K562 (cell line): Measurements from ENCODE around the gene ENTREP3. TPM values are rescaled to one million over a fixed set of nuclear protein-coding genes. Genes with fewer than 3 reads are reported as not detected.

Source experiments
- ADNP ChIP-seq: fragments of 200-800 bp; sonication (Bioruptor generic); IDR thresholded peaks from 2 replicates; pipeline ENCODE4 v1.6.1; 2016; ENCODE audit warnings: missing genetic modification characterization, missing compliant biosample characterization
- CXXC5 ChIP-seq: fragments of 250-450 bp; sonication (Bioruptor Pico); IDR thresholded peaks from 2 replicates; pipeline ENCODE4 v1.8.0; 2022; ENCODE audit warnings: inconsistent platforms, mild to moderate bottlenecking, moderate library complexity
- ELF1 ChIP-seq: fragments of 200-800 bp; sonication (Bioruptor generic); IDR thresholded peaks from 2 replicates; pipeline ENCODE4 v1.6.1; 2016; ENCODE audit warnings: missing genetic modification characterization, missing compliant biosample characterization
- KHSRP ChIP-seq: fragments of 450-650 bp; IDR thresholded peaks from 2 replicates; pipeline ENCODE4 v1.6.1; 2017
- MXD1 ChIP-seq: fragments of 250-450 bp; sonication (Bioruptor Pico); IDR thresholded peaks from 2 replicates; pipeline ENCODE4 v1.8.0; 2021; ENCODE audit warnings: borderline replicate concordance, mild to moderate bottlenecking, moderate library complexity; ENCODE audit not compliant: poor library complexity, severe bottlenecking
- NR1H2 ChIP-seq: sonication (generic); formaldehyde crosslinking; IDR thresholded peaks from 2 replicates; pipeline ENCODE4 v1.4.0; 2020; ENCODE audit warnings: mild to moderate bottlenecking, missing genetic modification reagents
- POLR2H ChIP-seq: IDR thresholded peaks from 2 replicates; pipeline ENCODE4 v1.6.1; 2016; ENCODE audit warnings: missing genetic modification characterization, low read depth, mild to moderate bottlenecking, control low read depth, missing compliant biosample characterization, moderate library complexity
- PRMT5 ChIP-seq: sonication (generic); formaldehyde crosslinking; IDR thresholded peaks from 2 replicates; pipeline ENCODE4 v1.5.0; 2020; ENCODE audit warnings: missing genetic modification reagents
- SP2 ChIP-seq: IDR thresholded peaks from 2 replicates; pipeline ENCODE4 v1.6.1; 2011; ENCODE audit warnings: mild to moderate bottlenecking, low read depth, low read length, moderate library complexity; ENCODE audit not compliant: poor library complexity, severe bottlenecking; ENCODE audit errors: extremely low read depth
- TCF7 ChIP-seq: sonication (generic); IDR thresholded peaks from 2 replicates; pipeline ENCODE4 v1.6.1; 2016; ENCODE audit warnings: antibody characterized with exemption, borderline replicate concordance
- YBX1 ChIP-seq: fragments of 450-650 bp; IDR thresholded peaks from 2 replicates; pipeline ENCODE4 v1.7.1; 2016; ENCODE audit warnings: mild to moderate bottlenecking
- ZBED1 ChIP-seq: IDR thresholded peaks from 2 replicates; pipeline ENCODE4 v1.6.1; 2014
- ZBTB17 ChIP-seq: fragments of 450-650 bp; formaldehyde crosslinking; IDR thresholded peaks from 2 replicates; pipeline ENCODE4 v1.4.0; 2020; ENCODE audit warnings: mild to moderate bottlenecking
- ZNF121 ChIP-seq: sonication (generic); formaldehyde crosslinking; conservative IDR thresholded peaks from 2 replicates; pipeline ENCODE4 v1.8.0; 2022; ENCODE audit warnings: missing genetic modification reagents
- ZNF143 ChIP-seq: sonication (generic); formaldehyde crosslinking; IDR thresholded peaks from 2 replicates; pipeline ENCODE4 v1.9.0; 2022; ENCODE audit warnings: mild to moderate bottlenecking, missing genetic modification reagents
- ZNF354B ChIP-seq: fragments of 250-450 bp; sonication (Bioruptor Pico); IDR thresholded peaks from 2 replicates; pipeline ENCODE4 v1.4.0; 2020
- ZNF398 ChIP-seq: fragments of 250-450 bp; sonication (Bioruptor Pico); IDR thresholded peaks from 2 replicates; pipeline ENCODE4 v1.8.0; 2021; ENCODE audit warnings: moderate library complexity, mild to moderate bottlenecking, inconsistent platforms
- polyA plus RNA-seq, 8 experiments: library from polyadenylated mRNA; depleted of rRNA in 4 of 8; stranded (reverse) in 5 of 8; unstranded in 3 of 8; fragments of >200 nt; fragmentation: Nextera tagmentation in 2 of 8; fragmentation: Illumina TruSeq in 1 of 8; extraction: Ambion mirVana in 2 of 8; extraction: Trizol in 1 of 8; gene quantifications; 2 replicates each; pipeline versions ENCODE4 v1.2.1 to v1.2.3, GENCODE V29; 2011 to 2014; ENCODE audit warnings: inconsistent platforms in 1 of 8, missing spikeins in 1 of 8
- total RNA-seq, 7 experiments: library from RNA; depleted of rRNA in 6 of 7; stranded (reverse); fragments of >200 nt in 6 of 7; fragmentation: Illumina TruSeq in 2 of 7; extraction: Trizol in 2 of 7; gene quantifications; 2 replicates each; pipeline versions ENCODE4 v1.2.1 to v1.2.3, GENCODE V29; 2011 to 2021; ENCODE audit warnings: low replicate concordance in 1 of 7
- TF ChIP-seq, protein P1 (sequence below), 2 experiments: fragments of 450-650 bp; IDR thresholded peaks; 2 replicates each; pipeline ENCODE4 v1.6.1; 2016; ENCODE audit warnings: mild to moderate bottlenecking in 2 of 2, borderline replicate concordance in 1 of 2, low read depth in 1 of 2, moderate library complexity in 1 of 2

The ENTREP3 gene
- total and polyA plus RNA-seq, 9 of the 15 experiments (the other 6 are each of a cell fraction or from before 2014, with no cell fraction given): 1.9 to 41.8 (median 5.9) TPM

GRCh38 chr1:155261852-155262673 lies 6.8 kb upstream of the ENTREP3 start, which contains the start of gene SCAMP3 (continued):
- TF ChIP-seq, protein P1, sequence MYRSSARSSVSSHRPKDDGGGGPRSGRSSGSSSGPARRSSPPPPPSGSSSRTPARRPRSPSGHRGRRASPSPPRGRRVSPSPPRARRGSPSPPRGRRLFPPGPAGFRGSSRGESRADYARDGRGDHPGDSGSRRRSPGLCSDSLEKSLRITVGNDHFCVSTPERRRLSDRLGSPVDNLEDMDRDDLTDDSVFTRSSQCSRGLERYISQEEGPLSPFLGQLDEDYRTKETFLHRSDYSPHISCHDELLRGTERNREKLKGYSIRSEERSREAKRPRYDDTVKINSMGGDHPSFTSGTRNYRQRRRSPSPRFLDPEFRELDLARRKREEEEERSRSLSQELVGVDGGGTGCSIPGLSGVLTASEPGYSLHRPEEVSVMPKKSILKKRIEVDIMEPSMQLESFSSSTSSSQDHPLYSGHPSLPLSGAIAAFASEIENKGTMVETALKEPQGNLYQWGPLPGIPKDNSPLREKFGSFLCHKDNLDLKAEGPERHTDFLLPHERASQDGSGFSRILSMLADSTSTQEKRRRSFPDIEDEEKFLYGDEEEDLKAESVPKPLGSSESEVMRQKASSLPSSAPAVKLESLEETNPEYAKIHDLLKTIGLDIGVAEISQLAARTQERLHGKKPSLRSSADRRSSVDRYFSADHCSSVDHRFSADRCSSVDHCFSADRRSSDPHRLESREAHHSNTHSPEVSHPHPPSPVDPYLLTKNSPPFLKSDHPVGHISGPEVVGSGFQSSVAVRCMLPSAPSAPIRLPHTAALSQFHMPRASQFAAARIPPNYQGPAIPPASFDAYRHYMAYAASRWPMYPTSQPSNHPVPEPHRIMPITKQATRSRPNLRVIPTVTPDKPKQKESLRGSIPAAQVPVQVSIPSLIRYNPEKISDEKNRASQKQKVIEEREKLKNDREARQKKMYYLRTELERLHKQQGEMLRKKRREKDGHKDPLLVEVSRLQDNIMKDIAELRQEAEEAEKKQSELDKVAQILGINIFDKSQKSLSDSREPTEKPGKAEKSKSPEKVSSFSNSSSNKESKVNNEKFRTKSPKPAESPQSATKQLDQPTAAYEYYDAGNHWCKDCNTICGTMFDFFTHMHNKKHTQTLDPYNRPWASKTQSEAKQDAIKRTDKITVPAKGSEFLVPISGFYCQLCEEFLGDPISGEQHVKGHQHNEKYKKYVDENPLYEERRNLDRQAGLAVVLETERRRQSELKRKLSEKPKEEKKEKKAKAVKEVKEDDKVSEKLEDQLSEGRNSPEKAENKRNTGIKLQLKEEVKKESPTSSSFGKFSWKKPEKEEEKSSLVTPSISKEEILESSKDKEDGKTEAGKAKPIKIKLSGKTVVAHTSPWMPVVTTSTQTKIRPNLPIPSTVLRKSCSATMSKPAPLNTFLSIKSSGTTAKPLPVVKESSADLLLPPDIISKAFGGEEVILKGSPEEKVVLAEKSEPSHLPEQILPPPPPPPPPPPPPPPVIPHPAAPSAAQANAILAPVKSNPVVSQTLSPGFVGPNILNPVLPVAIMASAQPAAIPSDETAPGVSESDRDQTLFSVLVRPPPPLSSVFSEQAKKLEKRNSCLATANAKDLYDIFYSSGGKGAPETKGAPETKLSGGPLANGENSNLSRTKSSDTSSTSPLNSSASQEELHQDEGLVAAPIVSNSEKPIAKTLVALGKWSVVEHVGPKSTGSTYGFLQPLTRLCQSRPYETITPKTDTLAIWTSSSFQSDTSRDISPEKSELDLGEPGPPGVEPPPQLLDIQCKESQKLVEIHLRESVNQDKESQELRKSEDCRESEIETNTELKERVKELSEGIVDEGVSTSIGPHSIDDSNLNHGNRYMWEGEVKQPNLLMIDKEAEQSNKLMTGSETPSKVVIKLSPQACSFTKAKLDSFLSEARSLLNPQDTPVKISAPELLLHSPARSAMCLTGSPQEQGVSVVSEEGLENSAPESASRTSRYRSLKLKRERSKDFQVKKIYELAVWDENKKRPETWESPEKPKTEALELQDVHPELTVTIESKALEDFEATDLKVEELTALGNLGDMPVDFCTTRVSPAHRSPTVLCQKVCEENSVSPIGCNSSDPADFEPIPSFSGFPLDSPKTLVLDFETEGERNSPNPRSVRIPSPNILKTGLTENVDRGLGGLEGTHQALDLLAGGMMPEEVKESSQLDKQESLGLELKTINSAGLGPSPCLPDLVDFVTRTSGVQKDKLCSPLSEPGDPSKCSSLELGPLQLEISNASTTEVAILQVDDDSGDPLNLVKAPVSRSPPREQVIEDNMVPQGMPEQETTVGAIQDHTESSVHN (IDR thresholded peaks at IDR 0.05; ENCODE audit: borderline replicate concordance in 1 of 2, low read depth in 1 of 2): no peak
- TF ChIP-seq SP2 (no peak), PRMT5 (CRISPR knock-in tag) (no peak), CXXC5 (CRISPR knock-in tag) (peak; percentile 80), ZNF354B (CRISPR knock-in tag) (no peak), TCF7 (no peak), ZNF143 (peak; percentile 97), ZNF121 (no peak), ELF1 (tag) (peak; percentile 93), MXD1 (CRISPR knock-in tag) (peak; percentile 8), ZBED1 (no peak; the same call in 1 of the 2 replicates), POLR2H (tag) (peak; percentile 88), KHSRP (no peak), ZBTB17 (peak; percentile 91), ZNF398 (no peak), NR1H2 (CRISPR knock-in tag) (no peak), YBX1 (no peak), ADNP (no peak)
